Measurements from ENCODE around the gene CMTM2.

CMTM2 gene

GRCh38 chr16:66561381-66562080, 17.7 kb upstream of the CMTM2 start:
- DNase-seq (ENCODE audit: low read depth in 1 of 2, low spot score in 1 of 2) = no peak
- Histone ChIP-seq H3K4me3 (replicated peaks; ENCODE audit: insufficient read depth, low read length) (no peak overlapping the region), H3K27me3 (ENCODE audit: insufficient read depth, poor library complexity, severe bottlenecking) (no peaks in the 10 kb centered on the region), H3K27ac (replicated peaks) (no peak overlapping the region)
- TF ChIP-seq, protein P1, sequence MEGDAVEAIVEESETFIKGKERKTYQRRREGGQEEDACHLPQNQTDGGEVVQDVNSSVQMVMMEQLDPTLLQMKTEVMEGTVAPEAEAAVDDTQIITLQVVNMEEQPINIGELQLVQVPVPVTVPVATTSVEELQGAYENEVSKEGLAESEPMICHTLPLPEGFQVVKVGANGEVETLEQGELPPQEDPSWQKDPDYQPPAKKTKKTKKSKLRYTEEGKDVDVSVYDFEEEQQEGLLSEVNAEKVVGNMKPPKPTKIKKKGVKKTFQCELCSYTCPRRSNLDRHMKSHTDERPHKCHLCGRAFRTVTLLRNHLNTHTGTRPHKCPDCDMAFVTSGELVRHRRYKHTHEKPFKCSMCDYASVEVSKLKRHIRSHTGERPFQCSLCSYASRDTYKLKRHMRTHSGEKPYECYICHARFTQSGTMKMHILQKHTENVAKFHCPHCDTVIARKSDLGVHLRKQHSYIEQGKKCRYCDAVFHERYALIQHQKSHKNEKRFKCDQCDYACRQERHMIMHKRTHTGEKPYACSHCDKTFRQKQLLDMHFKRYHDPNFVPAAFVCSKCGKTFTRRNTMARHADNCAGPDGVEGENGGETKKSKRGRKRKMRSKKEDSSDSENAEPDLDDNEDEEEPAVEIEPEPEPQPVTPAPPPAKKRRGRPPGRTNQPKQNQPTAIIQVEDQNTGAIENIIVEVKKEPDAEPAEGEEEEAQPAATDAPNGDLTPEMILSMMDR (IDR thresholded peaks at IDR 0.05; ENCODE audit: insufficient read depth, low read length) = no peak
- TF ChIP-seq, protein P2, sequence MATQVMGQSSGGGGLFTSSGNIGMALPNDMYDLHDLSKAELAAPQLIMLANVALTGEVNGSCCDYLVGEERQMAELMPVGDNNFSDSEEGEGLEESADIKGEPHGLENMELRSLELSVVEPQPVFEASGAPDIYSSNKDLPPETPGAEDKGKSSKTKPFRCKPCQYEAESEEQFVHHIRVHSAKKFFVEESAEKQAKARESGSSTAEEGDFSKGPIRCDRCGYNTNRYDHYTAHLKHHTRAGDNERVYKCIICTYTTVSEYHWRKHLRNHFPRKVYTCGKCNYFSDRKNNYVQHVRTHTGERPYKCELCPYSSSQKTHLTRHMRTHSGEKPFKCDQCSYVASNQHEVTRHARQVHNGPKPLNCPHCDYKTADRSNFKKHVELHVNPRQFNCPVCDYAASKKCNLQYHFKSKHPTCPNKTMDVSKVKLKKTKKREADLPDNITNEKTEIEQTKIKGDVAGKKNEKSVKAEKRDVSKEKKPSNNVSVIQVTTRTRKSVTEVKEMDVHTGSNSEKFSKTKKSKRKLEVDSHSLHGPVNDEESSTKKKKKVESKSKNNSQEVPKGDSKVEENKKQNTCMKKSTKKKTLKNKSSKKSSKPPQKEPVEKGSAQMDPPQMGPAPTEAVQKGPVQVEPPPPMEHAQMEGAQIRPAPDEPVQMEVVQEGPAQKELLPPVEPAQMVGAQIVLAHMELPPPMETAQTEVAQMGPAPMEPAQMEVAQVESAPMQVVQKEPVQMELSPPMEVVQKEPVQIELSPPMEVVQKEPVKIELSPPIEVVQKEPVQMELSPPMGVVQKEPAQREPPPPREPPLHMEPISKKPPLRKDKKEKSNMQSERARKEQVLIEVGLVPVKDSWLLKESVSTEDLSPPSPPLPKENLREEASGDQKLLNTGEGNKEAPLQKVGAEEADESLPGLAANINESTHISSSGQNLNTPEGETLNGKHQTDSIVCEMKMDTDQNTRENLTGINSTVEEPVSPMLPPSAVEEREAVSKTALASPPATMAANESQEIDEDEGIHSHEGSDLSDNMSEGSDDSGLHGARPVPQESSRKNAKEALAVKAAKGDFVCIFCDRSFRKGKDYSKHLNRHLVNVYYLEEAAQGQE (IDR thresholded peaks at IDR 0.05; ENCODE audit: insufficient replicate concordance, low read depth) = no peak

- no peak for DNase-seq (ENCODE audit: low read depth in 1 of 2, low spot score in 1 of 2)
- Histone ChIP-seq H3K27me3 (ENCODE audit: insufficient read depth, poor library complexity, severe bottlenecking) (no peaks in the 10 kb centered on the region), H3K4me3 (replicated peaks; ENCODE audit: insufficient read depth, low read length) (no peak overlapping the region), H3K27ac (replicated peaks) (peak overlapping the region; percentile 51)
- TF ChIP-seq, protein P2 (IDR thresholded peaks at IDR 0.05; ENCODE audit: insufficient replicate concordance, low read depth) = no peak
- TF ChIP-seq GABPA (IDR thresholded peaks at IDR 0.05; ENCODE audit: low read depth) (no peak), SPI1 (IDR thresholded peaks at IDR 0.05; ENCODE audit: borderline replicate concordance, low read depth) (no peak), POLR2AphosphoS5 (IDR thresholded peaks at IDR 0.05; ENCODE audit: low read depth) (no peak)
- TF ChIP-seq, protein P1 (IDR thresholded peaks at IDR 0.05; ENCODE audit: insufficient read depth, low read length) = no peak
These were observed 16.9 kb upstream of the CMTM2 start for GRCh38 chr16:66562409-66562808.

DNA sequence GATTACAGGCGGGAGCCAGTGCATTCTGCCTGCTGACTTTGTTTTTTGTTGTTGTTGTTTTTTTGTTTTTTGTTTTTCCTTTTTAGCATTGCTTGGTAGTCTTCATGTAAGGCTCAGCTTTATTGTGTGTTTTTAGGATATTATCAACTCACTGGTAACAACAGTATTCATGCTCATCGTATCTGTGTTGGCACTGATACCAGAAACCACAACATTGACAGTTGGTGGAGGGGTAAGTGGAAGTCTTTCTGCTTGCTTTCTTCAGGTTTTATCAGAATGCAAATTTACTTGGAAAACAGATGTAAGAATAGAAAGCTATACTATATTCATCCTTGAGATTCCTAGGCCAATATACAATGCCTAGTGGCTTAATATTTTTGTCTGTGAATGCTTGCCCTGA, 16.3 kb upstream of the CMTM2 start:
- Histone ChIP-seq H3K4me3 (replicated peaks; ENCODE audit: insufficient read depth, low read length) (no peak overlapping the region), H3K27me3 (ENCODE audit: insufficient read depth, poor library complexity, severe bottlenecking) (no peaks in the 10 kb centered on the region), H3K27ac (replicated peaks) (peak overlapping the region; percentile 51)
- DNase-seq (ENCODE audit: low read depth in 1 of 2, low spot score in 1 of 2) = no peak
- TF ChIP-seq, protein P1 (IDR thresholded peaks at IDR 0.05; ENCODE audit: insufficient read depth, low read length) = no peak
- TF ChIP-seq SPI1 (IDR thresholded peaks at IDR 0.05; ENCODE audit: borderline replicate concordance, low read depth) = no peak
